HepG2 (cell line): Measurements from ENCODE around the gene CNPY4. TPM values are rescaled to one million over a fixed set of nuclear protein-coding genes. Genes with fewer than 3 reads are reported as not detected.

ENCODE experiments used
- CREB3 ChIP-seq: sonication (generic); formaldehyde crosslinking; IDR thresholded peaks from 2 replicates; pipeline ENCODE4 v1.5.0; 2020; ENCODE audit warnings: missing genetic modification reagents
- HHEX ChIP-seq: IDR thresholded peaks from 2 replicates; pipeline ENCODE4 v1.6.1; 2016; ENCODE audit warnings: control low read depth
- IKZF1 ChIP-seq: fragments of 450-650 bp; IDR thresholded peaks from 2 replicates; pipeline ENCODE4 v1.7.1; 2016
- NCOR1 ChIP-seq: fragments of 200-600 bp; sonication (generic); IDR thresholded peaks from 2 replicates; pipeline ENCODE4 v1.7.0; 2017; ENCODE audit warnings: antibody characterized with exemption, low read length, borderline replicate concordance
- REL ChIP-seq: sonication (generic); formaldehyde crosslinking; conservative IDR thresholded peaks from 2 replicates; pipeline ENCODE4 v1.8.0; 2022; ENCODE audit warnings: mild to moderate bottlenecking, missing genetic modification reagents, moderate library complexity
- SP2 ChIP-seq: sonication (generic); formaldehyde crosslinking; IDR thresholded peaks from 2 replicates; pipeline ENCODE4 v1.5.1; 2020; ENCODE audit warnings: mild to moderate bottlenecking, missing genetic modification reagents
- ZBTB1 ChIP-seq: sonication (generic); formaldehyde crosslinking; IDR thresholded peaks from 2 replicates; pipeline ENCODE4 v1.4.0; 2020; ENCODE audit warnings: missing genetic modification reagents, borderline replicate concordance
- ZNF263 ChIP-seq: sonication (generic); formaldehyde crosslinking; IDR thresholded peaks from 2 replicates; pipeline ENCODE4 v1.4.0; 2020; ENCODE audit warnings: missing genetic modification reagents
- ZNF644 ChIP-seq: IDR thresholded peaks from 2 replicates; pipeline ENCODE4 v1.6.1; 2016; ENCODE audit warnings: low read depth
- ZNF7 ChIP-seq: IDR thresholded peaks from 2 replicates; pipeline ENCODE4 v1.6.1; 2016; ENCODE audit warnings: missing biosample characterization, missing genetic modification reagents
- ZNF704 ChIP-seq: sonication (generic); formaldehyde crosslinking; IDR thresholded peaks from 2 replicates; pipeline ENCODE4 v1.8.1; 2023; ENCODE audit warnings: mild to moderate bottlenecking, inconsistent platforms, moderate library complexity, missing genetic modification reagents, borderline replicate concordance
- microRNA counts: library from miRNA; unstranded; fragments of <30 nt; microRNA quantifications from one replicate; lab custom pipeline; 2015
- microRNA-seq: library from miRNA; unstranded; fragments of <30 nt; microRNA quantifications from one replicate; pipeline ENCODE4, GENCODE V29; 2020
- polyA plus RNA-seq, 8 experiments: library from polyadenylated mRNA; depleted of rRNA in 3 of 8; stranded (reverse) in 7 of 8; unstranded in 1 of 8; fragments of >200 nt; fragmentation: Illumina TruSeq in 4 of 8; extraction: Trizol in 4 of 8; gene quantifications; 2 replicates each; pipeline versions ENCODE4 v1.2.1 to v1.2.3, GENCODE V29; 2011 to 2016; ENCODE audit warnings: low read depth in 4 of 8, missing spikeins in 1 of 8, mixed read lengths in 1 of 8; ENCODE audit not compliant: insufficient read depth in 1 of 8
- small RNA-seq, 3 experiments: library from RNA; depleted of rRNA; stranded (forward); fragments of <200 nt; gene quantifications; one replicate each; pipeline ENCODE3, GENCODE V24; 2012; ENCODE audit warnings: low read depth in 2 of 3, low replicate concordance in 1 of 3; ENCODE audit not compliant: insufficient read length in 3 of 3, insufficient read depth in 2 of 3
- total RNA-seq, 5 experiments: library from RNA; depleted of rRNA; stranded (reverse); fragments of >200 nt; fragmentation: Illumina TruSeq; extraction: Trizol; gene quantifications; 2 replicates each; pipeline ENCODE4 v1.2.3, GENCODE V29; 2016; ENCODE audit warnings: low read depth in 1 of 5

The CNPY4 gene
- total and polyA plus RNA-seq, 2 of the 13 experiments (the other 11 are each of a cell fraction or from before 2014, with no cell fraction given), result 6.2 to 12.7 TPM

- TF ChIP-seq CREB3 (CRISPR knock-in tag), result no peak
- no peak for TF ChIP-seq HHEX (CRISPR knock-in tag)
- no peak for TF ChIP-seq REL
- TF ChIP-seq ZBTB1 (CRISPR knock-in tag), result no peak
- TF ChIP-seq ZNF644 (CRISPR knock-in tag), result no peak
- TF ChIP-seq ZNF704 (CRISPR knock-in tag), result no peak
- no peak for TF ChIP-seq SP2 (CRISPR knock-in tag)
- TF ChIP-seq NCOR1, result no peak
- TF ChIP-seq ZNF7 (CRISPR knock-in tag), result no peak
- TF ChIP-seq IKZF1, result no peak
- TF ChIP-seq ZNF263 (CRISPR knock-in tag), result no peak
Measured at GRCh38 chr7:100174582-100174981, 55.1 kb downstream of the CNPY4 start (continued).

MicroRNAs encoded within 50 kb of the gene (microRNA counts, 767-probe panel; counts per million panel counts)
- not detected for microRNA hsa-miR-106b-5p (lab: Ali Mortazavi, UCI)
- 52,063 counts per million, percentile 85 among the panel's probes with 10 or more counts for microRNA hsa-miR-25-3p (lab: Ali Mortazavi, UCI)
- 61,079 counts per million, percentile 95 among the panel's probes with 10 or more counts for microRNA hsa-miR-93-5p (lab: Ali Mortazavi, UCI)

Small RNA genes within 50 kb of the gene (microRNA-seq; reads per million reads assigned to microRNA genes)
- gene MIR106B (5,652 reads per million, percentile 98 among the genes with 10 or more reads in this experiment), gene MIR25 (530 reads per million, percentile 85 among the genes with 10 or more reads in this experiment), gene MIR4658 (not detected), gene MIR93 (8,140 reads per million, percentile 99 among the genes with 10 or more reads in this experiment)

Small RNA genes within 50 kb of the gene (small RNA-seq; reads per million reads assigned to genes)
- 389 to 66,064 (median 21,823) reads per million in 3 experiments for gene MIR106B
- gene MIR25, result 1,455 to 158,439 (median 42,657) reads per million in 3 experiments
- gene MIR93, result 283 to 23,892 (median 5,655) reads per million in 3 experiments

Other genes with a start within 250 kb of the CNPY4 start
- not detected in 2 replicates for gene OR2AE1, start 242.6 kb upstream of the CNPY4 start, total RNA-seq (2016; rRNA removed; fragmentation: Illumina TruSeq; extraction: Trizol)
- 0.07 TPM in 1 of 2 replicates, not detected in the other for gene OR2AE1, start 242.6 kb upstream of the CNPY4 start, polyA plus RNA-seq (2011; rRNA removed)
- gene TRIM4, start 200.1 kb upstream of the CNPY4 start, total RNA-seq (2016; rRNA removed; fragmentation: Illumina TruSeq; extraction: Trizol), result 21.7 and 25.1 TPM in 2 replicates
- gene TRIM4, start 200.1 kb upstream of the CNPY4 start, polyA plus RNA-seq (2011; rRNA removed), result 16.6 and 17.6 TPM in 2 replicates
- 0.66 and 0.75 TPM in 2 replicates for gene GJC3, start 190.0 kb upstream of the CNPY4 start, total RNA-seq (2016; rRNA removed; fragmentation: Illumina TruSeq; extraction: Trizol)
- gene GJC3, start 190.0 kb upstream of the CNPY4 start, polyA plus RNA-seq (2011; rRNA removed), result 1.4 TPM in 2 replicates
- 37.9 and 93.8 TPM in 2 replicates for gene AZGP1, start 143.6 kb upstream of the CNPY4 start, total RNA-seq (2016; rRNA removed; fragmentation: Illumina TruSeq; extraction: Trizol)
- 229 and 265 TPM in 2 replicates for gene AZGP1, start 143.6 kb upstream of the CNPY4 start, polyA plus RNA-seq (2011; rRNA removed)
- gene ZKSCAN1, start 104.0 kb upstream of the CNPY4 start, total RNA-seq (2016; rRNA removed; fragmentation: Illumina TruSeq; extraction: Trizol), result 60.6 and 64.5 TPM in 2 replicates
- 46.0 and 46.4 TPM in 2 replicates for gene ZKSCAN1, start 104.0 kb upstream of the CNPY4 start, polyA plus RNA-seq (2011; rRNA removed)
- gene ZSCAN21, start 69.9 kb upstream of the CNPY4 start, total RNA-seq (2016; rRNA removed; fragmentation: Illumina TruSeq; extraction: Trizol), result 10.0 and 11.8 TPM in 2 replicates
- gene ZSCAN21, start 69.9 kb upstream of the CNPY4 start, polyA plus RNA-seq (2011; rRNA removed), result 7.0 and 8.5 TPM in 2 replicates
- 53.2 and 56.9 TPM in 2 replicates for gene ZNF3, start 37.9 kb upstream of the CNPY4 start, total RNA-seq (2016; rRNA removed; fragmentation: Illumina TruSeq; extraction: Trizol)
- gene ZNF3, start 37.9 kb upstream of the CNPY4 start, polyA plus RNA-seq (2011; rRNA removed), result 29.1 and 33.7 TPM in 2 replicates
- 33.4 and 64.4 TPM in 2 replicates for gene COPS6, start 30.7 kb upstream of the CNPY4 start, total RNA-seq (2016; rRNA removed; fragmentation: Illumina TruSeq; extraction: Trizol)
- 117 and 124 TPM in 2 replicates for gene COPS6, start 30.7 kb upstream of the CNPY4 start, polyA plus RNA-seq (2011; rRNA removed)
- gene MCM7, start 18.2 kb upstream of the CNPY4 start, total RNA-seq (2016; rRNA removed; fragmentation: Illumina TruSeq; extraction: Trizol), result 214 and 229 TPM in 2 replicates
- 74.6 and 84.5 TPM in 2 replicates for gene MCM7, start 18.2 kb upstream of the CNPY4 start, polyA plus RNA-seq (2011; rRNA removed)
- gene AP4M1, start 18.0 kb upstream of the CNPY4 start, total RNA-seq (2016; rRNA removed; fragmentation: Illumina TruSeq; extraction: Trizol), result 8.2 and 9.7 TPM in 2 replicates
- gene AP4M1, start 18.0 kb upstream of the CNPY4 start, polyA plus RNA-seq (2011; rRNA removed), result 6.0 and 6.3 TPM in 2 replicates
- gene TAF6, start 276 bp upstream of the CNPY4 start, total RNA-seq (2016; rRNA removed; fragmentation: Illumina TruSeq; extraction: Trizol), result 18.8 and 25.6 TPM in 2 replicates
- gene TAF6, start 276 bp upstream of the CNPY4 start, polyA plus RNA-seq (2011; rRNA removed), result 12.6 and 12.9 TPM in 2 replicates
- gene MBLAC1, start 7.3 kb downstream of the CNPY4 start, total RNA-seq (2016; rRNA removed; fragmentation: Illumina TruSeq; extraction: Trizol), result 1.8 and 2.1 TPM in 2 replicates
- 0.79 and 0.88 TPM in 2 replicates for gene MBLAC1, start 7.3 kb downstream of the CNPY4 start, polyA plus RNA-seq (2011; rRNA removed)
- gene LAMTOR4, start 29.3 kb downstream of the CNPY4 start, total RNA-seq (2016; rRNA removed; fragmentation: Illumina TruSeq; extraction: Trizol), result 115 and 120 TPM in 2 replicates
- gene LAMTOR4, start 29.3 kb downstream of the CNPY4 start, polyA plus RNA-seq (2011; rRNA removed), result 111 and 118 TPM in 2 replicates
- gene TRAPPC14, start 39.1 kb downstream of the CNPY4 start, total RNA-seq (2016; rRNA removed; fragmentation: Illumina TruSeq; extraction: Trizol), result 2.0 and 9.6 TPM in 2 replicates
- gene TRAPPC14, start 39.1 kb downstream of the CNPY4 start, polyA plus RNA-seq (2011; rRNA removed), result 4.7 and 7.0 TPM in 2 replicates
- gene GAL3ST4, start 49.0 kb downstream of the CNPY4 start, total RNA-seq (2016; rRNA removed; fragmentation: Illumina TruSeq; extraction: Trizol), result 0.29 TPM in 1 of 2 replicates, not detected in the other
- 0.41 and 0.73 TPM in 2 replicates for gene GAL3ST4, start 49.0 kb downstream of the CNPY4 start, polyA plus RNA-seq (2011; rRNA removed)
- 0.10 and 0.64 TPM in 2 replicates for gene GPC2, start 57.7 kb downstream of the CNPY4 start, total RNA-seq (2016; rRNA removed; fragmentation: Illumina TruSeq; extraction: Trizol)
- gene GPC2, start 57.7 kb downstream of the CNPY4 start, polyA plus RNA-seq (2011; rRNA removed), result 0.76 and 0.78 TPM in 2 replicates
- 0.22 and 0.33 TPM in 2 replicates for gene STAG3, start 58.3 kb downstream of the CNPY4 start, total RNA-seq (2016; rRNA removed; fragmentation: Illumina TruSeq; extraction: Trizol)
- gene STAG3, start 58.3 kb downstream of the CNPY4 start, polyA plus RNA-seq (2011; rRNA removed), result 0.09 and 0.12 TPM in 2 replicates
- gene PVRIG, start 100.3 kb downstream of the CNPY4 start, total RNA-seq (2016; rRNA removed; fragmentation: Illumina TruSeq; extraction: Trizol), result not detected in 2 replicates
- gene PVRIG, start 100.3 kb downstream of the CNPY4 start, polyA plus RNA-seq (2011; rRNA removed), result not detected in 2 replicates
- not detected in 2 replicates for gene SPDYE3, start 188.1 kb downstream of the CNPY4 start, total RNA-seq (2016; rRNA removed; fragmentation: Illumina TruSeq; extraction: Trizol)
- not detected in 2 replicates for gene SPDYE3, start 188.1 kb downstream of the CNPY4 start, polyA plus RNA-seq (2011; rRNA removed)
- 5.6 and 16.6 TPM in 2 replicates for gene PILRB, start 238.5 kb downstream of the CNPY4 start, total RNA-seq (2016; rRNA removed; fragmentation: Illumina TruSeq; extraction: Trizol)
- gene PILRB, start 238.5 kb downstream of the CNPY4 start, polyA plus RNA-seq (2011; rRNA removed), result 33.0 and 33.8 TPM in 2 replicates